Measurements from ENCODE around the gene WASF1.
A peak's percentile ranks its signal among the peaks of the same experiment; 100 is the strongest.

WASF1 gene

GRCh38 chr6:110179406-110180227, at the start of gene WASF1:
Gene WASF1, minus strand, starts transcription at chr6:110179670. Its CDS starts 52,069 bp downstream, at chr6:110127601.
- DNase-seq: peak; percentile 99

- no peak for DNase-seq
These were observed 46.8 kb upstream of the WASF1 start for GRCh38 chr6:110226261-110226660.

GRCh38 chr6:110221738-110222137, 42.3 kb upstream of the WASF1 start:
- no peak for DNase-seq

- DNase-seq: peak; percentile 40
These were observed 37.8 kb upstream of the WASF1 start for GRCh38 chr6:110217266-110217665.

GRCh38 chr6:110216140-110216539, 36.7 kb upstream of the WASF1 start:
- no peak for DNase-seq

GRCh38 chr6:110214338-110214737, 34.9 kb upstream of the WASF1 start:
- DNase-seq: no peak

GRCh38 chr6:110211753-110212152, 32.3 kb upstream of the WASF1 start:
- no peak for DNase-seq

- DNase-seq: no peak
These were observed 28.2 kb upstream of the WASF1 start for GRCh38 chr6:110207652-110208051.

GRCh38 chr6:110201151-110201884, 21.8 kb upstream of the WASF1 start:
- no peak for DNase-seq

- DNase-seq: no peak
These were observed 19.1 kb upstream of the WASF1 start for GRCh38 chr6:110198561-110198960.

- no peak for DNase-seq
These were observed 17.4 kb upstream of the WASF1 start for GRCh38 chr6:110196874-110197273.

GRCh38 chr6:110195639-110196038, 16.2 kb upstream of the WASF1 start:
- no peak for DNase-seq

GRCh38 chr6:110191477-110191876, 12.0 kb upstream of the WASF1 start:
- no peak for DNase-seq

- DNase-seq: no peak
These were observed 11.3 kb upstream of the WASF1 start for GRCh38 chr6:110190726-110191125.

- peak; percentile 37 for DNase-seq
These were observed 9.3 kb upstream of the WASF1 start for GRCh38 chr6:110188791-110189190.

GRCh38 chr6:110185879-110186278, 6.4 kb upstream of the WASF1 start:
- DNase-seq: no peak

GRCh38 chr6:110183292-110183885, 3.9 kb upstream of the WASF1 start:
- DNase-seq: no peak

- DNase-seq: peak; percentile 41
These were observed 1.9 kb upstream of the WASF1 start for GRCh38 chr6:110181131-110182030.

- no peak for DNase-seq
These were observed 948 bp upstream of the WASF1 start, which contains the start of gene CDC40 for GRCh38 chr6:110180228-110181008. Gene CDC40, plus strand, starts transcription at chr6:110180427. Its CDS starts 18 bp downstream, at chr6:110180445.

- peak; percentile 67 for DNase-seq
These were observed 654 bp downstream of the WASF1 start for GRCh38 chr6:110178626-110179405.

Measured in HCEC 1CT (cell line).